Superior temporal gyrus (tissue), 1 donor: ENCODE measurements around the gene PELI1.

Experiments used
- DNase-seq: peaks from one replicate; pipeline ENCODE4 v3.0.0-alpha.2; 2016; ENCODE audit errors: extremely low spot score

The PELI1 gene, protein sequence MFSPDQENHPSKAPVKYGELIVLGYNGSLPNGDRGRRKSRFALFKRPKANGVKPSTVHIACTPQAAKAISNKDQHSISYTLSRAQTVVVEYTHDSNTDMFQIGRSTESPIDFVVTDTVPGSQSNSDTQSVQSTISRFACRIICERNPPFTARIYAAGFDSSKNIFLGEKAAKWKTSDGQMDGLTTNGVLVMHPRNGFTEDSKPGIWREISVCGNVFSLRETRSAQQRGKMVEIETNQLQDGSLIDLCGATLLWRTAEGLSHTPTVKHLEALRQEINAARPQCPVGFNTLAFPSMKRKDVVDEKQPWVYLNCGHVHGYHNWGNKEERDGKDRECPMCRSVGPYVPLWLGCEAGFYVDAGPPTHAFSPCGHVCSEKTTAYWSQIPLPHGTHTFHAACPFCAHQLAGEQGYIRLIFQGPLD

GRCh38 chr2:64144057-64145013 is at the start of gene PELI1:
TSS of gene PELI1 (minus strand) at chr2:64144420. CDS start at chr2:64108310, 36,110 bp downstream.
- peak; percentile 99 for DNase-seq

GRCh38 chr2:64193491-64193890 is 49.3 kb upstream of the PELI1 start:
- DNase-seq = no peak

GRCh38 chr2:64192664-64193105 is 48.5 kb upstream of the PELI1 start:
- no peak for DNase-seq

DNA sequence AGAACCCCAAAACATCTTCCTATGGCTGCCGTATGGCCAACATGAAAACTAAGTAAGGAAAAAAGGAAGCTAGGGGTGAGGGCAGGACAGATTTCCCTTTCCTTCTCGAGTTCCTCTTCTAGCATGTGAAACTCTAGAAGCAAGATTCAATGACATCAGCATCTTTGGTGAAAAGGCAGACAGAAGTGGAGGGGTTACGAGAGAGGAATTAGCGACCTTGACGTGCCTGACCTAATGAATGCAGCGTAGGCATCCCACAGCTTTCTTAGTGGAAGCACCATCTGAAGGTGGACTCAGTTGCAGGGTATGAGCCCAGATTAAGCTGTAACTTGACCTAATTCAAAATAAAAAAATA is 47.9 kb upstream of the PELI1 start:
- DNase-seq = no peak

DNA sequence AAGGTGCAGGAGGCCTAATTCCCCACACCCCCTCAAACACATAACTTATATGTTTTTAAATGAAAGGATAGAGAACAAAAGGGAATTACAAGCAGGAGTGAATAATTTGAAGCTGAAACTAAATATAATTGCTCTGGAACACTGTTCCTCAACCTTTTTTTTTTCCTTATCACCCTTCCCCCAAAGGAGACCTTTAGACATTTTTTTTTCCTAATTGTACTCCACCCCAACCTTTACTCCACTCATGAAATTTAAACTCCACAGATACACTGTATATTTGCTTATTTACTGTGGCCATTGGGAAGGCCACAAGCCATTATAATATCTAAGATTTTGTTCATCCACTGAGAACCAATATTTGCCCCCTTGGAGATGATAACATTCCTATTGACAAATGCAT is 45.4 kb upstream of the PELI1 start:
- no peak for DNase-seq

DNA sequence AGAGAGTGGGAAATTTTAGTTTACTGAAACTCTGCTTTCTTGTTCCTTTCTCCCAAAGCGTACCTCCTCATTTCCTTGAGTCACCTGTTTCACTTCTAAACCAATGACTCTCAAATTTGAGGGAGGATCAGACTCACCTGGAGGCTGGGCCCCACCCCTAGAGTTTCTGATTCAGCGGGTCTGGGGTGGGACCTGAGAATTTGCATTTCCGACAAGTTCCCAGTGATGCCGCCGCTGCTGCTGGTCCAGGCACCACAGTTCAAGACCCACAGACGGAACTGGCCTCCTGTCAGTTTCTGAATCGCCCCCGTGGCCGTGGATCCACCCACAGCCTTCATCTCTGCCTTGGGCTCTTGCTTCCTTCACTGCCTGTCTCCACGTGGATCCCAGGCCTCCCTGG is 44.9 kb upstream of the PELI1 start:
- DNase-seq = no peak

- DNase-seq = no peak
These were observed 42.7 kb upstream of the PELI1 start for GRCh38 chr2:64186699-64187605.

- DNase-seq = no peak
These were observed 35.5 kb upstream of the PELI1 start for GRCh38 chr2:64179582-64180321.

DNA sequence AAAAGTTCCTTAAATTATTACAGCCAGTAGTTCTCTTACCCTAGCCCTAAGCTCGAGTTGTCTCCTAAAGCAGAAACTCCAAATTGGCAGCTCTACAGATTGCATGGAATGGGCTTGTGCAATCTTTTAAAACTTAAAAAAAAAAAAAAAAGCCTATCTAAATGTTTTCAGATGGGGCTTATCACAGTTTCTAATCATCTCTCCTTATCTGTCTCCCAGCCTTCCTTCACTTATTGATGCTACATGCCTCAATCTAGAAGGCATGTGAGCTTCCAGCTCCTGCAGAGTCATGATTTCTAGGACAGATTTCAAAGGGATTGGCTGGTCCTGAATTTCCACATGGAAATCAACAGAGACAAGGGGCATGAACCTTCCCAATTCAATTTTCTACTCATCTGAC is 33.1 kb upstream of the PELI1 start:
- DNase-seq = no peak

DNA sequence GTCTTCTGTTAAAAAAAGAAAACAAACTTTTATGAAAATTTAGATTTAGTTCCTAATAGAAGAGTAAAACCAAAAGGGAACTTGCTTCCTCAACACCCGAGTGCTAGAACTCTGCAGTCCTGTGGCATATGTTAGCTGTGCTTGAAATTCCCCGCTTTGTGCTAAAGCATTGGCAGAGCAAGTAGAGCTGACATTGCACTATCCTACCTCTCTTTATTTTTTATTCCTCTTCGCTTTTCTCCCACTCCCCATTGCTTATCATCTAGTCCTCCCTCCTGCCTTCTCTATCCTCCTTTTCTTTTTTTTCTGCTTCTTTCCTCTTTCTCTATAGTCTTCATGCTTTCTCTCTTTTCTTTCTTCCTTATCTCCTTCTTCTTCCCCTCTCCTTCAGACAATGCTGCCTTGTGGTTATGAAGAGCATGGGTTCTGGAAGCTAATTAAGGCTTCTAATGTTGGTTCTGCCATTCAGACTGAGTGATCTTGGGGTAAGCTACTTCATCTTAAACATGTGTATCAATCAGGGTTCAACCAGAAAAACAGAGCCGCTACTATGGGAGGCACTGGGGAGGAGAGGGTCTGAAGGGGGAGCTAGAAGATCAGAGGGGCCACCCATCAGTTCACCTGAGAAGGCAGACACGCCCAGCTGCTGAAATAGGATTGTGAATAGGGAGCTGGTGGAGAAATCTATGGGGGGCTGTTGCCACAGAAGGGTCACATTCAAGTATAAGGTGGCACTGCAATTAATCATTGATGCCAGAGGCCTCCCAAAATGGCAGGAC is 31.4 kb upstream of the PELI1 start:
- no peak for DNase-seq

- DNase-seq = no peak
These were observed 29.2 kb upstream of the PELI1 start for GRCh38 chr2:64173156-64174135.

GRCh38 chr2:64168756-64169155 is 24.5 kb upstream of the PELI1 start:
- no peak for DNase-seq

DNA sequence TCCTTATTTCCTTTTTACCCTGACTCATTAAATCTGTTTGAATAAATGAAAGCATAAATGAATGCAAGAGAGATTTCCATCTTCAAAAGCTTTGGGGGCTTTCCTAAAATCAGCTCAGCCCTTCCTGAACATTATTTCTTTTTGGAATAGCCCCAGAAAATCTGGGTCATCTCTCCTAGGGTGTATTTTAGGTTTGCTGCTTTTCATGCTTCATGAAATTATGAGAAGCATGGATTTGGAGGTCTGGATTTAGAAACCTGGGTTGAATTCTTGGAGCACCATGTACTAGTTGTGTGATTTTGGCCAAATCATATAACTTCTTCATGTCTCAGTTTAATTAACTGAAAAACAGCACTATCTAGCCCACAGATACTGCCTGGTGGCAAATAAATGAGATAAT is 24.0 kb upstream of the PELI1 start:
- no peak for DNase-seq

DNA sequence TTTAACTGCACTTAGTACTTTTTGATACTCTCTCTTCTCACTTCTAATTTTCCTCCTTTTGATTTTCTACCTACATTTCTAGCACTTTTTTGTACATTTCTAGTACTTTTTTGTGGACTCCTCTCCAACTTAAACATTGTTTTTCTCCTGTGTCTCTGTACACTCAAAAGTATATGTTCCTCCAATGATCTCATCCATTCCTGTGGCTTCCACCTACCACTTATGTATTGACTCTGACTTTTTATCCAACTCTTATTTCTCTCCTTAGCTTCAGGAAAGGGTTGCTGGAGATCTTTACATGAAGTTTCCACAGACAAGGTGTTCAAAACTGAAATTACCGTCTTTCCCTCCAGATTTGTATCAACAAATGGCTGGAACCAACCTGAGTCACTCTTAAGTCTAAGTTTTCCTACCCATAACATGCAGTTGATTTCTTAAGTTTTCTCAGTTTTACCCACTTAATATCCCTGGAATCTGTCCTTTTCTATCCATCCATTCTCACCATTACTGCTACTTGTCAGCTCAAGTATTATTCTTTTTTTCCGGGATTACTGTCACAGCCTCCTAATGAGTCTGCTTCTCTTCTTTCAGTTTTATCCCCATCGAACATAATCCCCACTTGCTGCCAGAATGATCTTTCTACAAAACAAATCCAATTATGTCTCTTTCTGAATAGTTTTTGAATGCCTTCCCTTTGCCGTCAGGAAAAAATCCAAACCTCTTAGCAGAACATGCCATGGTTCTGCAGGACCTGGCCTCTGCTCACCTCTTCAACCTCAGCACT is 22.6 kb upstream of the PELI1 start:
- DNase-seq = no peak

GRCh38 chr2:64166212-64166611 is 22.0 kb upstream of the PELI1 start:
- no peak for DNase-seq

DNA sequence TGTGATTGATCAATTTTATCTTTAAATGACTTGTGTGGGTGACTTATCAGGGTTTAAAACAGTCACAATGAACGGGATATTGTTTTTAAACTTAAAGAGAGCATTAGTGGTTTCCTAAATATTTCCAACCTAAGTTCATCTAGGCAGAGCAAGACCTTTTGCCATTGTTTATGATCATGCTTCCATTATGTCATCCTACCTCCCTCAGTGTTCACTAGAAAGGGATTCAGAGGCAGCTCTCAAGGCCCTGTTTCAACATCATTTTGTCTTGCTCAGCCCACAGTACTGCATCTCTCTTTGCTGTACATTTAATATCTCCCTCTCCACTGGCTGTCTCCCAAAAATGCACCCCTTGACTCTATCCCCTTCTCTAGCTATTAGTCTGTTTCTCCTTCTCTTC is 21.5 kb upstream of the PELI1 start:
- DNase-seq = no peak

- no peak for DNase-seq
These were observed 20.4 kb upstream of the PELI1 start for GRCh38 chr2:64164629-64165028.

GRCh38 chr2:64162516-64162915 is 18.3 kb upstream of the PELI1 start:
- no peak for DNase-seq
